HG02884 (cell line): ENCODE results near the gene PTGFRN.

Source experiments
- ATAC-seq: cut with Tn5 transposase; IDR thresholded peaks from one replicate; pipeline ENCODE4 v1.9.1; 2021; ENCODE audit warnings: mild to moderate bottlenecking, moderate library complexity; ENCODE audit not compliant: unreplicated experiment

PTGFRN gene

DNA sequence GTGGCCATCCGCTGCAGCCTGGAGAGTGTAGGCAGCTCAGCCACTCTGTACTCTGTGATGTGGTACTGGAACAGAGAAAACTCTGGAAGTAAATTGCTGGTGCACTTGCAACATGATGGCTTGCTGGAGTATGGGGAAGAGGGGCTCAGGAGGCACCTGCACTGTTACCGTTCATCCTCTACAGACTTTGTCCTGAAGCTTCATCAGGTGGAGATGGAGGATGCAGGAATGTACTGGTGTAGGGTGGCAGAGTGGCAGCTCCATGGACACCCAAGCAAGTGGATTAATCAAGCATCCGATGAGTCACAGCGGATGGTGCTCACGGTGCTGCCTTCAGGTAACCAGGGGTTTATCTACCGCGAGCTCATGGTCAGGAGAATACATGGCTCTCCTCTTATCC lies 115.9 kb downstream of the PTGFRN start:
- no peak for ATAC-seq

DNA sequence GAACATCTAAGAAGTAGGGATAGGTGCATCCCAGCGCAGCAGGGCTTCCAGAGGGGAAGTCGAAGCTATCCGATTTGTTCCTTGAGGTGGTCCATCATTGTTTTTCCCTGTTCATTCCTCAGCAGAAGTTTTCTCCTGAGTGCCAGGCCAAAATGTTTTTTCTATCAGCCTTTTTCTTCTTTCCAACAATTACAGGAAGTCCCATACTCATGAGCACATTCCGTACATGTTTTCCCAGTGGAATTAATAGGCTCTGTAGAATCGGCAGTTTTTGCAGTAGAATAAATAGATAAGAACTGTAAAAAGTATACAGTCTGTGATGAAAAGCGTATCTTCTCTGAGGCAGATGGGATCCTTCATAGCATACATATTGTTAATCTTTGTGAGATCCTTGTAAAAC lies 116.6 kb downstream of the PTGFRN start:
- ATAC-seq: no peak

DNA sequence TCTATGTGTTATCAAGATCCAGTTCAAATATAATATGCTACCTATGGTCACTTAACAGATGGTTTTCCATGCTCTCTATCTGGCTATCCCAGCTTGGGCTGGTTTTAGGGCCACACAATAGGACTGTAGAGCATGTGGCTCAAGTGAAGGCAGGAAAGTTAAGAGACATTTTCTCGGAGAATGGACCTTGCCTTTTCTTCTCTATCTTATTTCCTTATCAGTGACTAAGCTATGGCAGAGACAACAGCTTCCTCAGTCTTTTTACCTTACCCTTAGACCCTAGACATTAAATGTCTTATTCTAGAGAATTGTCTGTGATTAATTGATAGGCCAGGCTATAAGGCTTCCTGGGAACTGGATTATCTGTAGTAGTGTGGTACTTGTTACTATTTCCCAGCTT lies 120.0 kb downstream of the PTGFRN start:
- no peak for ATAC-seq

DNA sequence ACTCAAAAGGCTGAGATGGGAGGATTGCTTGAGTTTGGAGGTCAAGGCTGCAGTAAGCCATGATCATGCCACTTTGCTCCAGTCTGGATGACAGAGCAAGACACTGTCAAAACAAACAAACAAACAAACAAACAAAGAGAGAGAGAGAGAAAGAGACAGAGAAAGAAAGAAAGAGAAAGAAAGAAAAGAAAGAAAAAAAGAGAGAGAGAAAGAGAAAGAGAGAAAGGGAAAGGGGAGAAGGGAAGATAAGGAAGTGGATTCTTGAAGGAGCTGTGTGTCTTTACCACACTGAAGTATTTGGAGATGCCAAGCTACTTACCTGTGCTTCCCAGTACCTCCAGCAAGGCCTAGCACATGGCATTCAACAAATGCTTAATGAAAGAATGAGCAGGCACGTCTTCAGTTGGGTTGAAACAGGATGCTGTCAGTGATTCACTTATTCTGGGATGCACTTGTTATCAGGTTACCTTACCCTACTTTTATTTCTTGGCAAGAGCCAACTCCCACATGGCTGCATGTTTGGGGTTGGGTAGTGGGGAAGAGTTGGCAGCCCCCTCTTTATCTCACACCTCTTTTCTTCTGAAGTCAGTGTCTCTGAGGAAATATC lies 120.7 kb downstream of the PTGFRN start:
- no peak for ATAC-seq

DNA sequence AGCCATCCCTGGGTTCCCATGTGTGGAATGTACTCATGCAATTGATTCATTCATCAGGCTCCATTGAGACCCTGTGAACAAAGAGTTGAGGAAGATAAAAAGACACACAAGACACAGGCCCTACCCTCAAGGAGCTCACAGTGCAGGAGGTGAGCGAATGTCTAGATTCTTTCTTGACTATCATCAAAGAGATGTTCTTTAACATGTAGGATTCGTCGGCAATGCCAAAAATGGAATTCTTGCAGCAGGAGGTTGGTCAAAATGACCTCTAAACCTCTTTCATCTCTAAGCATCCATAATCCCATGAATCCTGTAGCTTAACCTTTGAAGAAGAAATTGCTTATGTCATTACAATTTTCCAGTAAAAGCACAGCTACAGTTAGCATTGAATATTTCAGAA lies 122.5 kb downstream of the PTGFRN start:
- no peak for ATAC-seq

DNA sequence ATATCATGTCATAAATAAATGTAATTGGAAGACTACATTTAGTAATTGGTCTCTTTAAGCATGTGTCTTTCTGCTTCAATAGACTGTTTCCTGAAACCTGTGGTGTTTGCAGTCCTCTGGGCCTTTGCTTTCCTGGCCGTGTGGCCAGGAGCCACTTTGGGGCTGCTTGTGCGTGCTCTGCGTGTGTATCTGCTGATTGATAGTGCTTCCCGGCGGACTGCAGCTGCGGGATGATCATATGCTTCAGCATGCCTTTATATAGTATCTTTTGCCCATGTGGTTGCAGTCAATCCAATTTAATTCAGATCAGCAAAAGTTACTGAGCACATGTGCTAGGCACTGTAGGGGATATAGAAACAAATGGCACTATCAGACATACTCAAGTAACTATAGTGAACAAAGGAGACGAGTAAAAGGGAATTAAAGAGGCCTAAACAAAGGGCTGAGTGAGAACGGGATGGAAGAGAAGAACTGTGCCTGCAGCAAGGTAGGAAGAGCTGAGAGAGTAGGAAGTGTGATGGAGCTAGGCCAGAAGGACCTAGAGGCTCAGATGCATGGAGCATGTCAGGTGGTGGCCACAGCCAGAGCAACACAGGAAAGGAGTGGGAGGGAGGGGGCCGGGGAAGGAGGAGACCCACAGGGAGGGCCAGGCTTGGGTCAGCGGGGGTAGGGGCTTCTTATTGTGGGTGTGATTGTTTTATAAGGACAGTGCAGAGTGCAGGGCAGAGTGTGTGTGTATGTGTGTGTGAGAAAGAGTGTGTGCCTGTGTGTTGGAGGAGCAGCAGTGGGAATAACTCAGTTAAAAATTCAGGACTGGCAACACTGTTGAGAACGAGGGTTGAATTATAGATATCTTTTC lies 123.2 kb downstream of the PTGFRN start:
- ATAC-seq: no peak

DNA sequence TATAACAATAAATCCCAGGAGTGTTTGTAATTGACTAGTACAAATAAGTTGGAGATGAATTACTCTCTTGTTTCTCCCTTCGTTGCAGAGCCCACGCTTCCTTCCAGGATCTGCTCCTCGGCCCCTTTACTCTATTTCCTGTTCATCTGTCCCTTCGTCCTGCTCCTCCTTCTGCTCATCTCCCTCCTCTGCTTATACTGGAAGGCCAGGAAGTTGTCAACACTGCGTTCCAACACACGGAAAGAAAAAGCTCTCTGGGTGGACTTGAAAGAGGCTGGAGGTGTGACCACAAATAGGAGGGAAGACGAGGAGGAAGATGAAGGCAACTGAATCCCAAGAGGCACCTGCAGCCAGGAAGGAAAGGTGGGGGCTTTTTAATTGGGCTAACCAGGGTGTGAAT lies 124.1 kb downstream of the PTGFRN start:
- ATAC-seq: no peak

DNA sequence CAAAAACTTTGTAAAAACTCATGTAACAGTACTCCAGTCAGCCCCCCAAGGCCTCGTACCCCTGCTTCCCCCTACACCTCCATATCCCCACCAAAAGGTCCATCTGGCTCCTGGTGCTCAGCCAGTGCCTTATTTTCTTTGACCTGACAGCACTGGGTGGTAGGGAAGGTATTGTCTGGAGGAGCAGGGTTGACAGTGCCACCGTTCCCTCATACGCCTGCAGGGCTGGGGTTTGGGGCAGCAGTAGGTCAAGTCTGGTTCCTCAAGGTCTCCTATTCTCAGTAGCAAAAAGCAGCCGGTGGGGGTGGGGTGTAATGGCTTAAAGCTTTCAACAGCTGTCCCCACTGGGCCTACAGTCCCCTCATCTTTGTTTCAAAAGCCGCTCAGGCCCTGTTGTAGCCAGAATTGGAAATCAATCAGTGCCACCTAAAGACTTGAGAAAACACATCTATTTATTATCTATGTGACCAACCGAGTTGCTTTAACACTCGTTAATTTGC lies 125.1 kb downstream of the PTGFRN start:
- no peak for ATAC-seq

DNA sequence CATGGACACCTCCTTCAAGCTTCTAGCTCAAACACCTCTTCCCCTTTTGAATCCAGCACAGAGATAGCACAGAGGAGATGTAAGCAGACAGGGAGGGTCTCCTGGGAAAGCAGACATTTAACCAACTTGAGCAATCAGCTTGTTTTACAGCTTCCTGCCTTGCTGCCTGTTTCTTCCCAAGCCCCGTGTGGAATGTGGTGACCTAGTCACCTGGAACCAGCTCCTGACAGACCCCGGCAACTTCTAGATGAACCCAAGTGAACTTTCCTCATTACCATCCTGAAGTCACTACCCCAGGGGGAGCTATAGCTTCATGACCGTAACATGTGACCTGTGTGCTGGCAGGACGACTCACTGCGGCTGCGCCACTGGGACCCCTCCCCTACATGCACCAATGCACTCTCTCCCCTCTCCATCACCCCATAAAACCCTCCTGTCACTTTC lies 126.3 kb downstream of the PTGFRN start:
- no peak for ATAC-seq

DNA sequence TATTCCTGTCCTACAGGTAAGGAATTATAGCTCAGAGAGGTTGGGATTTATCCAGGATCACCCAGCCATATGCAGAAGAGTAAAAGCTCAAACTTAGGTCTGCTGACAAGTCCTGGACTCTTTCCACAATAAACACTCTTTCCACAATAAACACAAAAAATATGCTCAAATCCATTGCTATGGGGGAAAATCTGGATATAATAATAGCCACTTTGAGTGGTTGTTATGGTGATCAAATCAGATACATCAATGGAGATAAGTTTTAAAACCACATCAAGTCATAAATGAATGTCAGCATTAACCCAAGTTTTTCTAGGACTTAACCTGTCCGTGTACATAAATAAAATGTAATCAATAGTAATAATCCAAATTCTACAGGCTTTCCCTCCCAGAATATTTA lies 128.1 kb downstream of the PTGFRN start:
- no peak for ATAC-seq

DNA sequence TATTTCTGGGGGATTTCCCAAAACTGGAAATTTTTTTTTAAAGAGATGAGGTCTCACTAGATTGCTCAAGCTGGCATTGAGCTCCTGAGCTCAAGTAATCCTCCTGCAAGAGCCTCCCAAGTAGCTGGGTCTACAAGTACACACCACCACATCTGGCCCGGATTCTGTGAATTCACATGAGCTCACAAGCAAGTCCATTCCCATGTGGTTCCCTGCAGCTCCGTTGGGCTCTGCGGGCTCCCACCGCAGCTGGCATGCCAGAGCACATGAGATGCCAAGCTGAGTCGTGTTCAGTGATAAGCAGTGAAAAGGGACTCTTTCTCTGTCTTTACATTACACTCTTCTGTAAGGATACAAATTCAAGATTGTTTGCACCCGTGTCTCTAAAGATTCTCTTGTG lies 128.5 kb downstream of the PTGFRN start:
- no peak for ATAC-seq
